ENCODE results near the gene MYLK4.

The MYLK4 gene

GRCh38 chr6:2754911-2755310 lies 4.2 kb upstream of the MYLK4 start:
- no peak for DNase-seq

DNA sequence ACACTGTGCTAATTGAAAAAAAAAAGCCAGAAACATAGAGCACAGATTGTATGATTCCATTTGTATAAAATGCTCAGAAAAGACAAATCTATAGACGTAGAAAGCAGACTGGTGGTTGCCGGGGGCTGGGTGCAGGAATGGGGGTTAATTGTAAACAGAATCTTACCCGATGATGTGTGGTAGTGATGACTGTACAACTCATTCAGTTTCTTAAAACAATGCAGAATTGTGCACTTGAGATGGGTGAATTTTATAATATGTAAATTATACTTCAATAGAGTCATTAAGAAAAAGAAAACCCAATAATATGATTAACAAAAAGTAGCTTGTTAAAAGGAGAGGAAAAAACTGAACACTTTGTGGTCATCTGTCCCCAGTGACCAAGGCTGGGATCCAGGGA lies 3.7 kb upstream of the MYLK4 start:
- no peak for DNase-seq

DNA sequence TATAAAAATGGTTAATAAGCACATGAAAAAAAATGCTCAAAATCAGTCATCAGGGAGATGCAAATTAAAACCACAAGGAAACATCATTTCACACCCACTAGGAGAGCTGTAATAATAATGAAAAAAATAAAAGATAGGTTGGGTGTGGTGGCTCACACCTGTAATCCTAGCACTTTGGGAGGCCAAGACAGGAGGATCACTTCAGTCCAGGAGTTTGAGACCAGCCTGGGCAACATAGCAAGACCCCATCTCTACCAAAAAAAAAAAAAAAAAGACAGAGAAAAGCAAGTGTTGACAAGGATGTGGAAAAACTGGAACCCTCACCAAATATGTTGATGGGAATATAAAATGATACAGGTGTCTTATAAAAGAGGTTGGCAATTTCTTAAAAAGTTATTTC lies 3.0 kb upstream of the MYLK4 start:
- no peak for DNase-seq

GRCh38 chr6:2753110-2753489 lies 2.4 kb upstream of the MYLK4 start:
- no peak for DNase-seq

DNA sequence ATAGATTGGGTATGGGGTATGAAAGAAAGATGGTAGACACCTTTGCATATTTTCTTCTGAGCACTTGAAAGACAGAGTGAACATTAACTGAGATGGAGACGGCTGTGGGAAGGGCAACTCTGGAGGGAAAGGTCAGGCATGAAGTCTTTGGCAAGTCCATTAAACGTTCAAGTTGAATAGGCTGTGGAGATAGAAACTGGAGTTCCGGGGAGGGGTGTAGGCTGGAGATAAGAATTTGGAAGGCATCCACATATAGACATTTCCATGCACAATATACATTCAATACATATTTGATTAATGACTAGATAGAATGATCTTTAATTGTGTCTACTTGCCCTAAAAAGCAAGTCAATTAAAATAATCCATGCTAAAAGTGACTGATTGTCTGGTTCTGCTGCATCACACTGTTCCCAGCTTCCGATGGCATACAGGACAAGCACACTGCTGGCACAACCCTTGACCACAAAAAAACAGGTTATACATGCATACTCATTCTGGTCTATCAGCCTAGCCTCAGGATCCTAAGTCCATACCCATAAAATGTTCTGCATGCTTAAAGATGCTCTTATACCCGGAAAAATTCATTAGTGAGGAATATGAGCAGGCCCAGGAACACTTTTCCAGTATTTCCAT lies 1.9 kb upstream of the MYLK4 start:
- no peak for DNase-seq

DNA sequence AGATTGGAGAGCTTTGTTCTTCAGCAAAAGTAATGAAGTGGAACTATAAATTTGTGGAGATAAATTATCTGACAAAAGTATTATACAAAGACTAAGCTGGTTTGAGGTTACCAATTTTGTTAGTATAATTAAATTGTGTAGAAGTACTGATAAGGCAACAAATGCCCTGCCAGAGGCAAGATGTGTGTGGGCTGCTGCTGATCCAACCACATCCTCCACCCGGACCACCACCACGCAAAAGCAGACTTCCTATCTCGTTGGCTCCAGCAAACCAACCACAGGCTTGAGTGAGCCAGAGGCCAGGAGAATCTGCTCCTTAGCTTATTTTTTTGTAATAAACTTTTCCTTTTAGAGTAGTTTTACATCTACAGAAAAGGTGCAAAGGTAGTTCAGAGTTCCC lies 1.1 kb upstream of the MYLK4 start:
- DNase-seq, result no peak

DNA sequence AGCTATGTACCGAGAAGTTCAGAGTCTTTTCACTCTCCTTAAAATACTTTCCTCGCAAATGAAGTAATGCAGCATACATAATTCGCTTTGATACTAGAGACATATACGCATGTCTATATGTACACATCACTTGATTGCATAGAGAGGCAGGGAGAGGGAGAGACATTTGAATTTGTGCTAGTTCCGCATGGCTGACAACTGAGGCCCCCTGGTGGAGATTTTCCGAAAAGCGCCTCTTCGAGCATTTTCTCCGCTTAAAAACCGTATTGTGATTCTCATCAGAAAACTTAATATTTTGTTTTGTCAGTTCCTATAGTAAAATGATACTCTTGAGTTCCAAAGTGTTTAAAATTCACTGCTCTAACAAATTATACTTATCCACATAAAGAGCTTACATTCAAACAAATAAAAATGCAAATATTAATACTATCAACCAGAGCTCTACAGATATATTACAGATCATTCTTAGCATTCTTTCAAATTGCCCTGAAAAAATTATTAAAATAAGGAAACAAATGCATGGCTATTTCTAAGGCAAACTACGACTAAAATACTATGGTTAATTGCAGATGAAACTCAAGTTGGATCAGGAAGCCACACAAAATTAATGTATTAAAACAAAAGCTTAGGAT lies 637 bp downstream of the MYLK4 start:
- no peak for DNase-seq

GRCh38 chr6:2748183-2748582 lies 2.5 kb downstream of the MYLK4 start:
- no peak for DNase-seq

GRCh38 chr6:2746557-2747061 lies 4.1 kb downstream of the MYLK4 start:
- DNase-seq, result no peak

DNA sequence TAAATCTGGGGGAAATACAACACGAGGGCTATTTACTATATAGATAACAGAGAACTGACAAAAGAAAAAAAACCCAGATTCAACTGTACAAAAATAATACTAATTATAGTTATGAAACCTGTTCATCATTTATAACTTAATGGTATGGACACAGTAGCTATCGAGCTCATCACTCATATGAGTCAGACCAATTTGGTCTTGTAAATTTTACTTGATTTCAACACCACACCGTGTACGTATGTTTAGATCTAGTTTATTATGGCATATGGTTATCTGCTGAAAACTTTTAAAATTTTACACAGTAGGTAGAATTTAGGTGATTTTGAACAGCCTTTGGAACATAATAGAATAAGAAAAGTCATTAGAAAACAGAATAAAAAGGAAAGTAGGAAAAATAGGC lies 5.5 kb downstream of the MYLK4 start:
- no peak for DNase-seq

- DNase-seq, result no peak
Observed at GRCh38 chr6:2744778-2745177, 5.9 kb downstream of the MYLK4 start.

DNA sequence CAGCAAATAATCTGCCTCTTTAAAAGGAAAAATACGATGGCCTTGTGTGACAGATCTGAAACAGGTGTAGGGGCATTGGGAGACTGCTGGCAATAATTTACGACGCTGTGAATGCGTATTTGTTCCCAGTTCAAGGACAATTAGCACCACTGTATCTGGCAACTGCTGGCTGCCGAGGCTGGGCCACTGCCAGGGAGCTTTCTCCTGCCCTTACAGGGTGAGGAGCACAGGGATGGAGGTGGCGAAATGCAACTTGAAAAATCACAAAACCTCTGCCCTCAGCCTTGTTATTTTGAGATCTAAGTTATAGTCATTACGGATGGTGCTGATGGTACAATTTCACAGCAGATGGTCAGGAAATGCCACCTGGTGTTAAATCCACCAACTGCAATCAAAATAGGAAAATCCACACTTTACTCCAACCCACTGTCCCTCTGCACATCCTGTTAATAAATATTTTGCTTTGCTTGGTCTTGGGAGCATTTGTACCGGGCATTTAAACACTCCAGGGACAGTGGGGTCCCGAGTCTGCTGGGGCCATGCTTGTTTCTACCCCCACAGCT lies 6.4 kb downstream of the MYLK4 start:
- DNase-seq, result no peak

- no peak for DNase-seq
Observed at GRCh38 chr6:2743280-2744208, 7.2 kb downstream of the MYLK4 start.

- no peak for DNase-seq
Observed at GRCh38 chr6:2741756-2742155, 9.0 kb downstream of the MYLK4 start.

GRCh38 chr6:2740581-2740980 lies 10.1 kb downstream of the MYLK4 start:
- DNase-seq, result no peak

DNA sequence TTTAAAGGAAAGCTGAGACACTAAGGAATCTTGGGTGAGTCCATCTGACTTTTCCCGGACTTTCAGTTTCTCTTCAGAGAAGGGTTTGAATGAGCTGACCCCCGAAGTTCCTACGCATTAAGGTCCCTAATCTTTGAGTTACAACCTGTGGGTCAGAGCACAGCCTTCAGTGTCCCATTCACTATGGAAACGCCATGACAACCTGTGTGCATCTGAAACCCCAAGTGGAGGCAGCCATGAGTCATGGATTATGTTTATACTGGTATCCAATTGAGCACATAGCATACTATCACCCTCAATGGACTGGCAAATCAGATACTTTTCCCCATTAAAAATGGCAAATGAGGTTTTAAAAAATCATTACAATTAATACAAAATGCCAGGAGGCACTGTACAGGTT lies 11.4 kb downstream of the MYLK4 start:
- no peak for DNase-seq

- DNase-seq, result no peak
Observed at GRCh38 chr6:2738373-2738979, 12.2 kb downstream of the MYLK4 start.

DNA sequence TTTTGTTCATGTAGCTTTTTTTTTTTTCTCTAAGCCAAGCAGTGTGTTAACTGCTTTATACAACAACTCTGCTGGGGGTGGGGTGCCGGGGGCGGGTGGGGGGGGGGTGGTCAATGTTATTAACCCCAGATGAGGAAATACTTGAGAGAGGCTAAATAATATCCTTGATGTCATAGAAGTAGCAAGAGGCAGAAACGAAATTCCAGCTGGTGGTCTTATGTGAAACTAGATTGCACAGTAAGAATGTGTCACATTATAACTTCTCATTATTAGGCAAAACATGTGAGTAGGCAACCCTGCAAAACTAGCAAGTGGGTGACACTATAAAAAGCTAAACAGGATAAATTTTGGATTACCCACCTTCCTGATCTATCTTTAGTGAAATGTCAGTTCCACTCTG lies 12.8 kb downstream of the MYLK4 start:
- DNase-seq, result no peak

- DNase-seq, result no peak
Observed at GRCh38 chr6:2734488-2735166, 16.1 kb downstream of the MYLK4 start.

DNA sequence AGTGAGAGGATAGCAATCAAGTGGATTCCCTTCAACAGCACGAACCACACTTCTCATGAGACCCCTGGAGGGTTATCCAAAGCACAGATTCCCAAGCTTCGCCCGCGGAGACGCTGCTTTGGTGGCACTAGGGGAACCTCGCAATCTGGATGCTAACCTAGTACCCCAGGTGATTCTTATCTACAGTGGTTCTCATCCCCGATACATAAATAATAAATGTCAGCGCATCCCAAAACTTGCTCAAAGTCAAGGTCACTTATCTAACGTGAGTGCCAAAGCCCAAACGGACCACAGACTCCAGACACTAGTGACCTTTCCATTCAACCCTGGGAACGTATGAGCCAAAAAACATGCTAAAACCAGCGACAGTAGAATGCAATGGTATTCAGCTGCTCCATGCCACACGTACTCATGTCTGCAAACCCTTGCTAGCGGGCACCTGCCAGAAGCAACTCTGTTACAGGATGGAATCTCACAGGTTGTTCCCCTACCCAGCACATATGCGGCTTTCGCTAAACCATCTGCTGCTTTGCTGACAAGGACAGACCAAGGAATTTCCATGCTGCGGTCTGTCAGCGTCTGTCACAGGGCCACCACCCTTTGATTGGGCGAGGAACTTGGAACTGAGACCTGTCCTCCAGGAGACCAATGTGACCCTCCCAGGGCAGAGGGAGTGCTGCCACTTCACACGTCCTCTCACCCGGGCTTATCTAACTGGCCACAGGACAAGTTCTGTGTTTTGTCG lies 16.8 kb downstream of the MYLK4 start:
- DNase-seq, result no peak

GRCh38 chr6:2733324-2733723 lies 17.4 kb downstream of the MYLK4 start:
- DNase-seq, result no peak
